Measurements from ENCODE around the gene FAM20B. TPM values are rescaled to one million over a fixed set of nuclear protein-coding genes. Genes with fewer than 3 reads are reported as not detected.

FAM20B gene
- total RNA-seq, 1 experiment from 2014 or later, result 35.4 TPM

DNA sequence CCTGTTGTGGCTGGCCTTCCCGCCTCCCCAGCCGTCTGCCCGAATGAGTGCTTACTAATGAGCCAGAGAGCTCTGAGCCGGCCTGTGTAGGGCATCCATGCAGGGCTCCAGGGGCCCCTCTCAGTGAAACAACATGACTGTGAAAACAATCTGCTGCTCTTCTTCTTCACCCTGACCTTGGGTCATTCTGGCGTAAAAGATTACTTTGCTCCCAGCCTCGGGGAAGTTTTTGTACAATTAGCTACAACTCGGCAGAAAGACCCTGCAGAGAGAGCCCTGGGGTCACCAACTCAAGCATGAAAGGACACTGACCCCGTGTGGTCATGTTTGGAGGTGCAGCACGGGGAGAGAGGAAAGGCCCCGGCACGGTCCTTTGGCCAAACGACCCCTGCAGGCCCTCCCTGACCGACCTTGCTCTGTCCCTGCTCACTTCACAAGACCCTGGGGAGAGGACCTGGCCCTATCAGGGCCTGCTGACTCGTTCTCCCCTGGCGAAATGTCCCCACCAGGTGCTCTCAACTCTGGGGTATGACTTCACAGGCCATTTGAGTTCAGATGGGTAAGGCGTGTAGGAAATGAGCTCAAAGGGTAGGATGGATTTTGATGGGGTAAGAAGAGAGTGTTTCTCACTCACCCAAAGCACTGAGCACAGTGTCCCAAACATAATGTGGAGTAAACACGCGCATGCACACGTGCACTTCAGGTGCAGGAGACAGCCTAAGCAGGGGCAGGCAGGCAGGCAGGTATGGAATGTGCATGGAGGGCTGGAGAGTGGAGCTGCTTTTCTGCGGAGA, 22.9 kb upstream of the FAM20B start:
- no peak overlapping the region for H3K4me2 ChIP-seq (ENCODE audit: insufficient read depth, insufficient read length, low read length)
- H3K14ac ChIP-seq (ENCODE audit: insufficient read depth, low read length), result no peak overlapping the region; the same call in 1 of the 2 replicates
- no peak overlapping the region for H3K18ac ChIP-seq (ENCODE audit: insufficient read length, low read depth, low read length)
- no peak overlapping the region for H2AFZ ChIP-seq (ENCODE audit: low read length)
- H2AK5ac ChIP-seq (ENCODE audit: insufficient read length, low read length), result no peak overlapping the region
- H3K56ac ChIP-seq (ENCODE audit: insufficient read length, low read depth, low read length), result no peak overlapping the region
- no peaks in the 10 kb centered on the region for H3K79me2 ChIP-seq (ENCODE audit: insufficient read depth, low read length)
- TF ChIP-seq CTCF (conservative IDR thresholded peaks at IDR 0.05), result peak; percentile 99
- no peaks in the 10 kb centered on the region for H4K20me1 ChIP-seq (ENCODE audit: control insufficient read depth, insufficient read depth, insufficient read length)
- no peak overlapping the region for H4K5ac ChIP-seq (ENCODE audit: insufficient read length, low read depth, low read length)
- no peak overlapping the region for H3K9ac ChIP-seq (ENCODE audit: extremely low read depth, insufficient read length, low read length)
- H4K91ac ChIP-seq (ENCODE audit: insufficient read length, low read depth, low read length), result no peak overlapping the region
- no peak overlapping the region for H3T11ph ChIP-seq (ENCODE audit: low read length)
- Mint-ChIP-seq H3K4me3 (peak overlapping the region; percentile 36 to 53; a peak in 3 of 5 replicates), H3K9me3 (no peaks in the 10 kb centered on the region), H3K27ac (peak overlapping the region in 1 of 3 experiments; percentile 84; a peak in 5 of 7 replicates), H3K36me3 (ENCODE audit: insufficient read depth in 1 of 3, low read depth in 3 of 3) (no peaks in the 10 kb centered on the region; a peak in 1 of 7 replicates), H3K27me3 (ENCODE audit: low read depth) (peaks cover 3% of the 10 kb centered on the region), H3K4me1 (peaks cover 8 to 19% of the 10 kb centered on the region in 2 experiments)
- no peak overlapping the region for H2BK20ac ChIP-seq (ENCODE audit: low read depth, low read length, poor library complexity, severe bottlenecking)
- WGBS (ENCODE audit: extremely low coverage, insufficient read length, low lambda C conversion rate), result no CpG with 5 or more reads among the region's 20 CpGs
- DNase-seq, result peak; percentile 94
- H3K4ac ChIP-seq (ENCODE audit: low read depth, low read length), result no peak overlapping the region
- no peaks in the 10 kb centered on the region for H3K27me3 ChIP-seq (ENCODE audit: insufficient read depth, low read length)
- no peak overlapping the region for H4K8ac ChIP-seq (replicated peaks; ENCODE audit: insufficient read length, low read depth, low read length)
- H3K23me2 ChIP-seq (ENCODE audit: insufficient read length, low read depth, low read length, poor library complexity, severe bottlenecking), result no peaks in the 10 kb centered on the region
- no peak overlapping the region for H2BK15ac ChIP-seq (ENCODE audit: low read depth, low read length)
- H3K79me1 ChIP-seq (ENCODE audit: insufficient read depth, low read depth, low read length, poor library complexity, severe bottlenecking), result no peaks in the 10 kb centered on the region
- no peak overlapping the region for H2BK120ac ChIP-seq (ENCODE audit: low read depth, low read length, poor library complexity, severe bottlenecking)
- no peak overlapping the region for H2BK12ac ChIP-seq (ENCODE audit: insufficient read length, low read depth, low read length)
- no peaks in the 10 kb centered on the region for H3K9me3 ChIP-seq (ENCODE audit: control insufficient read depth, low read depth, low read length)
- no peaks in the 10 kb centered on the region for H3K4me1 ChIP-seq (ENCODE audit: insufficient read depth, low read length)
- H3K23ac ChIP-seq (ENCODE audit: insufficient read length, low read depth, low read length), result no peak overlapping the region
- H3K27ac ChIP-seq (ENCODE audit: insufficient read length, low read depth, low read length), result no peak overlapping the region
- no peak overlapping the region for H2BK5ac ChIP-seq (ENCODE audit: insufficient read length, low read length)

Data from H9 (cell line).